Neural progenitor cell (in vitro differentiated cells): ENCODE results near the gene COL6A6.

ENCODE experiments used
- EZH2 ChIP-seq: fragments of 200-600 bp; sonication (generic); IDR thresholded peaks from 2 replicates; pipeline ENCODE4 v1.6.1; 2017; ENCODE audit warnings: antibody characterized with exemption, mild to moderate bottlenecking, moderate library complexity
- EZH2phosphoT487 ChIP-seq: fragments of 200-600 bp; sonication (generic); IDR thresholded peaks from 2 replicates; pipeline ENCODE4 v1.6.1; 2017; ENCODE audit warnings: antibody characterized with exemption
- TF ChIP-seq, protein P1 (sequence below): fragments of 200-600 bp; sonication (generic); IDR thresholded peaks from 2 replicates; pipeline ENCODE4 v1.5.1; 2017; ENCODE audit warnings: antibody characterized with exemption, mild to moderate bottlenecking

DNA sequence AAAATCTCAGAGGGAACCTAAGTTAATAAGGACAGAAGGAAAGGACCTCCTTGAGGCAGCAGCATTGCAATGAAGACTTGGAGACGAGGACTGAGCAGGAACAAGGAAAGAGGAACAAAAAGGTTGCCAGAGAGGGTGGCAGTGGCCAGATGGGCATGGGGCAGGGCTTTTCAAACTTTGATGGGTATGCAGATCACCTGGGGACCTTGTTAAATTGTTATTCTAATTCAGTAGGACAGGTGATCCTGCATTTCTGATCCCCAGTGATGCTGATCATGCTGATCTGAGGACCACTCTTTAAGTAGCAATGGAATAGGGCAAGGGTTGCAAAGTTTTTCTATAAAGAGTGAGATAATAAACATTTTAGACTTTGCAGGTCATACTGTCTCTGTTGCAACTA, 11.1 kb downstream of the COL6A6 start:
- TF ChIP-seq, protein P1, sequence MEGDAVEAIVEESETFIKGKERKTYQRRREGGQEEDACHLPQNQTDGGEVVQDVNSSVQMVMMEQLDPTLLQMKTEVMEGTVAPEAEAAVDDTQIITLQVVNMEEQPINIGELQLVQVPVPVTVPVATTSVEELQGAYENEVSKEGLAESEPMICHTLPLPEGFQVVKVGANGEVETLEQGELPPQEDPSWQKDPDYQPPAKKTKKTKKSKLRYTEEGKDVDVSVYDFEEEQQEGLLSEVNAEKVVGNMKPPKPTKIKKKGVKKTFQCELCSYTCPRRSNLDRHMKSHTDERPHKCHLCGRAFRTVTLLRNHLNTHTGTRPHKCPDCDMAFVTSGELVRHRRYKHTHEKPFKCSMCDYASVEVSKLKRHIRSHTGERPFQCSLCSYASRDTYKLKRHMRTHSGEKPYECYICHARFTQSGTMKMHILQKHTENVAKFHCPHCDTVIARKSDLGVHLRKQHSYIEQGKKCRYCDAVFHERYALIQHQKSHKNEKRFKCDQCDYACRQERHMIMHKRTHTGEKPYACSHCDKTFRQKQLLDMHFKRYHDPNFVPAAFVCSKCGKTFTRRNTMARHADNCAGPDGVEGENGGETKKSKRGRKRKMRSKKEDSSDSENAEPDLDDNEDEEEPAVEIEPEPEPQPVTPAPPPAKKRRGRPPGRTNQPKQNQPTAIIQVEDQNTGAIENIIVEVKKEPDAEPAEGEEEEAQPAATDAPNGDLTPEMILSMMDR = no peak
- TF ChIP-seq EZH2 = no peak
- no peak for TF ChIP-seq EZH2phosphoT487
